GM13976 (cell line): ENCODE data around the gene GAGE1.

ENCODE experiments used
- DNase-seq: peaks from one replicate; pipeline ENCODE4 v3.0.0; 2012; ENCODE audit warnings: low spot score
- CTCF ChIP-seq: IDR thresholded peaks from 2 replicates; pipeline ENCODE4 v1.5.1; 2012; ENCODE audit warnings: borderline replicate concordance, mild to moderate bottlenecking; ENCODE audit not compliant: insufficient read depth; ENCODE audit errors: extremely low read depth, missing control alignments, control extremely low read depth
- in situ Hi-C: fragments of 300-500 bp; cut with MboI; formaldehyde crosslinking; loops from one replicate; pipeline ENCODE4 v1.12.0; 2022; ENCODE audit warnings: low sequenced_read_pairs, mixed read lengths, inconsistent platforms; ENCODE audit not compliant: unreplicated experiment

The GAGE1 gene

GRCh38 chrX:49627086-49627777, 28.4 kb downstream of the GAGE1 start:
- in situ Hi-C loops: no loop called here
- no peak for TF ChIP-seq CTCF
- DNase-seq: peak; percentile 39

GRCh38 chrX:49644991-49645637, 46.3 kb downstream of the GAGE1 start:
- TF ChIP-seq CTCF: no peak
- no peak for DNase-seq
- in situ Hi-C loops: no loop called here

GRCh38 chrX:49656533-49656932, 57.7 kb downstream of the GAGE1 start:
- in situ Hi-C loops: no loop called here
- TF ChIP-seq CTCF: no peak
- no peak for DNase-seq
